Uterus (tissue), 4 donors: ENCODE results near the gene BAIAP2. TPM values are rescaled to one million over a fixed set of nuclear protein-coding genes. Genes with fewer than 3 reads are reported as not detected.
"Not testable (repeated sequence)": the region's sequence is repeated elsewhere in the genome, so short reads cannot be mapped to it uniquely, and the experiment has no call there.

Experiments used
- DNase-seq, 2 donors: peaks; one replicate each; pipeline ENCODE4 v3.0.0-alpha.2; 2019 to 2020
- H3K27ac ChIP-seq, 2 donors: fragments of 200-600 bp; sonication (generic); 1 replicate in 1 of 2; 2 replicates in 1 of 2; pipeline ENCODE4 v1.5.1; 2016 to 2018
- H3K27me3 ChIP-seq, 2 donors: fragments of 200-600 bp; sonication (generic); one replicate each; pipeline ENCODE4 v1.5.1; 2018 to 2019; ENCODE audit warnings: control low read depth in 1 of 2
- H3K36me3 ChIP-seq, 2 donors: fragments of 200-600 bp; sonication (generic); one replicate each; pipeline ENCODE4 v1.5.1; 2019; ENCODE audit warnings: control low read depth in 1 of 2
- H3K4me1 ChIP-seq, 2 donors: fragments of 200-600 bp; sonication (generic); one replicate each; pipeline ENCODE4 v1.5.1; 2018 to 2019; ENCODE audit warnings: control low read depth in 1 of 2
- H3K4me3 ChIP-seq, 2 donors: fragments of 200-600 bp; sonication (generic); 1 replicate in 1 of 2; 2 replicates in 1 of 2; pipeline ENCODE4 v1.5.1; 2018 to 2019; ENCODE audit warnings: mild to moderate bottlenecking in 1 of 2
- H3K9me3 ChIP-seq, 2 donors: fragments of 200-600 bp; sonication (generic); one replicate each; pipeline ENCODE4 v1.5.1; 2019; ENCODE audit warnings: control low read depth in 1 of 2
- POLR2A ChIP-seq, 2 donors: fragments of 450-650 bp; IDR thresholded peaks; one replicate each; pipeline ENCODE4 v1.6.1; 2016; ENCODE audit warnings: antibody characterized with exemption in 2 of 2, mild to moderate bottlenecking in 1 of 2, moderate library complexity in 1 of 2
- intact Hi-C: fragments of 100-400 bp; cut with DNase I; formaldehyde crosslinking; loops from one replicate; pipeline ENCODE4 v1.15.1; 2023; ENCODE audit warnings: low total_unique reads
- total RNA-seq, 4 donors: library from RNA; depleted of rRNA in 3 of 4; stranded (reverse); fragments of >200 nt in 3 of 4; gene quantifications; one replicate each; pipeline versions ENCODE4 v1.1.0 to v1.2.4, GENCODE V29; 2014 to 2023
- TF ChIP-seq, protein P1 (sequence below), 4 experiments: fragments of 200-600 bp in 2 of 4; fragments of 450-650 bp in 2 of 4; sonication (generic) in 2 of 4; IDR thresholded peaks; one replicate each; pipeline ENCODE4 v1.5.1; 2016 to 2019; ENCODE audit warnings: antibody characterized with exemption in 4 of 4, mild to moderate bottlenecking in 2 of 4, moderate library complexity in 1 of 4
- donor health status: DM: yes; HTN: yes; CAD: no.

BAIAP2 gene
- total RNA-seq, 4 donors from 2014 or later, result 16.5 to 70.7 (median 45.8) TPM

DNA sequence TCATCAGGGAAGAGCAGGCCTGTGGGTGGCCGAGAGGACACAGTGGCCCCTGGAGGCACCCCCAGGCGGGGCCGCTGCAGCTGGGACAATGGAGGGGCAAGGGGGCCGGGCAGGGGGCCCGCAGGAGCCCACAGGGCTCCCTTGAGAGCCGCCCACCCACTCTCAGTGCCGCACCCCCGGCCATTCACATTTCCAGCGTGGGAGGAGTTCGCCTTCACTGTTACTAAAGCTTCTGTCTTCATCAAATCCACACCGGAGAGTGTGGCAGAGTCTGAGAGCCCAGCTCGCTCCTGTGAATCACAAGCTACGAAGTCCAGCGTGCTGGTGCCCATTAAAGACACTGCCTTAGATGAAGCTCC, 109.5 kb downstream of the BAIAP2 start:
- Histone ChIP-seq H3K4me3 (no peak overlapping the region), H3K36me3 (no peaks in the 10 kb centered on the region), H3K4me1 (peaks cover 0 to 4% of the 10 kb centered on the region in 2 donors), H3K27ac (no peak overlapping the region), H3K9me3 (no peaks in the 10 kb centered on the region), H3K27me3 (no peaks in the 10 kb centered on the region)
- TF ChIP-seq POLR2A (IDR thresholded peaks at IDR 0.05), result no peak
- TF ChIP-seq, protein P1, sequence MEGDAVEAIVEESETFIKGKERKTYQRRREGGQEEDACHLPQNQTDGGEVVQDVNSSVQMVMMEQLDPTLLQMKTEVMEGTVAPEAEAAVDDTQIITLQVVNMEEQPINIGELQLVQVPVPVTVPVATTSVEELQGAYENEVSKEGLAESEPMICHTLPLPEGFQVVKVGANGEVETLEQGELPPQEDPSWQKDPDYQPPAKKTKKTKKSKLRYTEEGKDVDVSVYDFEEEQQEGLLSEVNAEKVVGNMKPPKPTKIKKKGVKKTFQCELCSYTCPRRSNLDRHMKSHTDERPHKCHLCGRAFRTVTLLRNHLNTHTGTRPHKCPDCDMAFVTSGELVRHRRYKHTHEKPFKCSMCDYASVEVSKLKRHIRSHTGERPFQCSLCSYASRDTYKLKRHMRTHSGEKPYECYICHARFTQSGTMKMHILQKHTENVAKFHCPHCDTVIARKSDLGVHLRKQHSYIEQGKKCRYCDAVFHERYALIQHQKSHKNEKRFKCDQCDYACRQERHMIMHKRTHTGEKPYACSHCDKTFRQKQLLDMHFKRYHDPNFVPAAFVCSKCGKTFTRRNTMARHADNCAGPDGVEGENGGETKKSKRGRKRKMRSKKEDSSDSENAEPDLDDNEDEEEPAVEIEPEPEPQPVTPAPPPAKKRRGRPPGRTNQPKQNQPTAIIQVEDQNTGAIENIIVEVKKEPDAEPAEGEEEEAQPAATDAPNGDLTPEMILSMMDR (IDR thresholded peaks at IDR 0.05), result no peak
- no peak for DNase-seq
- intact Hi-C loops, result no loop called here

DNA sequence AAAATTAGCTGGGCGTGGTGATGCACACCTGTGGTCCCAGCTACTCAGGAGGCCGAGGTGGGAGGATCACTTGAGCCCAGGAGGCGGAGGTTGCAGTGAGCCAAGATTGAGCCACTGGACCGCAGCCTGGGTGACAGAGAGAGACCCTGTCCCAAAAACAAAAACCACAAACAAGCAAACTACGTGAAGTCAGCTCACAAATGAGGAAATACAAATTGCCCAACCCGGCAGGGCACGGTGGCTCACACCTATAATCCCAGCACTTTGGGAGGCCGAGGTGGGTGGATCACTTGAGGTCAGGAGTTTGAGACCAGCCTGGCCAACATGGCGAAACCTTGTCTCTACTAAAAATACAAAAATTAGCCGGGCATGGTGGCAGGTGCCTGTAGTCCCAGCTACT, 111.3 kb downstream of the BAIAP2 start:
- H3K27ac ChIP-seq, H3K4me3 ChIP-seq, H3K9me3 ChIP-seq, H3K27me3 ChIP-seq, H3K36me3 ChIP-seq, DNase-seq, intact Hi-C loops, H3K4me1 ChIP-seq: not testable (repeated sequence)

DNA sequence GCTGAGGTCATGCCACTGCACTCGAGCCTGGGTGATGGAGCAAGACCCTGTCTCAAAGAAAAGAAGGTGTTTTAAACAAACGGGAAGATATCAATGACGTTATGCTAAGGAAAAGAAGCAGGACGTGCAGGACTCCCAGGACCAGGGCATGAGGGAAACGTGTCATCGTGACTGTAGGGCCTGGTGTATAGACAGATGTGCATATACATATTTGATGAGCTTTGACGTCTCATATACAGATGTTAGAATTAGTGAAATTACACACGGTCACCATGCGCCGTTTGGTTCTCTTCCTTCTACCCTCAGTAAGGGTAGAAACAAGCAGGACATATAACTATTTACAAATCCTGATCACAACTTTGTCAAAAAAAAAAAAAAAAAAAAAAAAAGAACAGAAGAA, 112.8 kb downstream of the BAIAP2 start:
- Histone ChIP-seq H3K27me3 (no peaks in the 10 kb centered on the region), H3K27ac (no peak overlapping the region), H3K4me3 (no peak overlapping the region), H3K4me1 (peaks cover 0 to 4% of the 10 kb centered on the region in 2 donors), H3K9me3 (no peaks in the 10 kb centered on the region), H3K36me3 (no peaks in the 10 kb centered on the region)
- intact Hi-C loops, result no loop called here
- DNase-seq, result no peak
- TF ChIP-seq, protein P1 (IDR thresholded peaks at IDR 0.05), result no peak
- TF ChIP-seq POLR2A (IDR thresholded peaks at IDR 0.05), result no peak

DNA sequence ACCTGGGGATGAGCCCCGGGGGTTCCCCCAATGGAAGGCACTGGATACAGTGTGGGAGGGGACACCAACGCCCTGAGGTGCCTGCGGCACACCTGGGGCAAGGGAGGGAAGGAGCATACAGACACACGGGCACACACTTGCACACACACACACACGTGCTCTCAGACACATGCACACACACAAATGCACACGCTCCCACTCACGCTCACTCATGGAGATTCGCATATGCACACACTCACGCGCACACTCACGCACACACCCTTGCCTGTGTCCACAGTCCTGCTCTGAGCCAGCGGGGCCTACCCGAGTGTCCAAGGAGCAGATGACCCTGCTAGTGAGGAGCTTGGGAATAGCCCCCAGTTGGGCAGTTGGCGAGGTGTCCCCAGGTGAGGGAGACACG, 113.6 kb downstream of the BAIAP2 start:
- TF ChIP-seq POLR2A (IDR thresholded peaks at IDR 0.05), result no peak
- TF ChIP-seq, protein P1 (IDR thresholded peaks at IDR 0.05), result no peak
- Histone ChIP-seq H3K27ac (no peak overlapping the region), H3K9me3 (no peaks in the 10 kb centered on the region), H3K27me3 (no peaks in the 10 kb centered on the region), H3K4me3 (no peak overlapping the region), H3K4me1 (no peaks in the 10 kb centered on the region), H3K36me3 (no peaks in the 10 kb centered on the region)
- intact Hi-C loops, result no loop called here
- DNase-seq, result no peak

DNA sequence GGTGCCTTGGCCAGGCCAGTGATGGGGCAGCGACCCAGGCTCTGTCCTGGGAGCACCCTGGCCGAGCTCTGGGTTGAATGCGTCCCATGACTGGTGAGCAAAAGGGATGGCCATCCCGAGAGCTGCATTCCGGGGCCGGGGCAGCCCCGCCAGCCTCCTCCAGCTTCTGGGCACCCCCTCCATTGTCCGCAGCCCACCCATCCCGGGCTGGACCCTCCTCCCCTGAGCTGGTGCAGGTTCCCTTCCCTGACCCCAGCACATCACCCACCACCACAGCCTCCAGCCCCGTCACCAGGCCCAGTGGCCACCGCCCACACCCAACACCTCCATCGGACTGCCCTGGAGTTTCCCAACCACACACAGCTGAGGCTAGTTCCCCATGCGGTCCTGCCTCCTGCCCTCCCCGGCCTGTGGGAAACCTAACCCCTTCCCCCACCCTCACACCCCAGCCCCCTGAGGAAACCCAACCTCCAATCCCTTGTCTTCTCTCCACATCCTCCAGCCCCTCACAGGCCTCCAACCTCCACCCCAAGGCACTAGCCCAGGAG, 114.1 kb downstream of the BAIAP2 start:
- intact Hi-C loops, result no loop called here
- TF ChIP-seq, protein P1 (IDR thresholded peaks at IDR 0.05), result no peak
- no peak for TF ChIP-seq POLR2A (IDR thresholded peaks at IDR 0.05)
- Histone ChIP-seq H3K4me3 (no peak overlapping the region), H3K27ac (no peak overlapping the region), H3K9me3 (no peaks in the 10 kb centered on the region), H3K36me3 (no peaks in the 10 kb centered on the region), H3K27me3 (no peaks in the 10 kb centered on the region), H3K4me1 (no peaks in the 10 kb centered on the region)
- DNase-seq, result no peak
